IPS-15b (cell line): ENCODE measurements around the gene TM9SF3.

Source experiments
- H3K27me3 ChIP-seq: one replicate; pipeline ENCODE4 v1.6.1; 2013; ENCODE audit warnings: low read length; ENCODE audit not compliant: control insufficient read depth, insufficient read depth
- H3K36me3 ChIP-seq: one replicate; pipeline ENCODE4 v1.6.1; 2013; ENCODE audit warnings: low read length; ENCODE audit not compliant: control insufficient read depth, insufficient read depth
- H3K4me1 ChIP-seq: one replicate; pipeline ENCODE4 v1.6.1; 2013; ENCODE audit warnings: mild to moderate bottlenecking, low read length; ENCODE audit not compliant: control insufficient read depth, insufficient read depth
- H3K4me3 ChIP-seq: one replicate; pipeline ENCODE4 v1.5.1; 2013; ENCODE audit warnings: low read depth, low read length
- H3K9ac ChIP-seq: one replicate; pipeline ENCODE4 v1.6.1; 2013; ENCODE audit warnings: low read depth, mild to moderate bottlenecking, low read length
- H3K9me3 ChIP-seq: one replicate; pipeline ENCODE4 v1.6.1; 2013; ENCODE audit warnings: mild to moderate bottlenecking, low read length; ENCODE audit not compliant: control insufficient read depth, insufficient read depth

The TM9SF3 gene

GRCh38 chr10:96513698-96514561 lies 72.9 kb downstream of the TM9SF3 start, which contains the start of gene TLL2:
Gene TLL2, minus strand, starts transcription at chr10:96513926. Its CDS starts 241 bp downstream, at chr10:96513685.
- Histone ChIP-seq H3K27me3 (peaks cover 45% of the 10 kb centered on the region), H3K4me3 (peak within 1 kb of the TSS; percentile 64), H3K36me3 (no peaks in the 10 kb centered on the region), H3K9me3 (no peaks in the 10 kb centered on the region), H3K4me1 (peaks cover 7% of the 10 kb centered on the region), H3K9ac (no peak within 1 kb of the TSS)

GRCh38 chr10:96513305-96513697 lies 73.5 kb downstream of the TM9SF3 start:
- peak overlapping the region; percentile 64 for H3K4me3 ChIP-seq
- peaks cover 46% of the 10 kb centered on the region for H3K27me3 ChIP-seq
- peaks cover 10% of the 10 kb centered on the region for H3K4me1 ChIP-seq
- H3K9me3 ChIP-seq: no peaks in the 10 kb centered on the region
- H3K9ac ChIP-seq: no peak overlapping the region
- H3K36me3 ChIP-seq: no peaks in the 10 kb centered on the region

DNA sequence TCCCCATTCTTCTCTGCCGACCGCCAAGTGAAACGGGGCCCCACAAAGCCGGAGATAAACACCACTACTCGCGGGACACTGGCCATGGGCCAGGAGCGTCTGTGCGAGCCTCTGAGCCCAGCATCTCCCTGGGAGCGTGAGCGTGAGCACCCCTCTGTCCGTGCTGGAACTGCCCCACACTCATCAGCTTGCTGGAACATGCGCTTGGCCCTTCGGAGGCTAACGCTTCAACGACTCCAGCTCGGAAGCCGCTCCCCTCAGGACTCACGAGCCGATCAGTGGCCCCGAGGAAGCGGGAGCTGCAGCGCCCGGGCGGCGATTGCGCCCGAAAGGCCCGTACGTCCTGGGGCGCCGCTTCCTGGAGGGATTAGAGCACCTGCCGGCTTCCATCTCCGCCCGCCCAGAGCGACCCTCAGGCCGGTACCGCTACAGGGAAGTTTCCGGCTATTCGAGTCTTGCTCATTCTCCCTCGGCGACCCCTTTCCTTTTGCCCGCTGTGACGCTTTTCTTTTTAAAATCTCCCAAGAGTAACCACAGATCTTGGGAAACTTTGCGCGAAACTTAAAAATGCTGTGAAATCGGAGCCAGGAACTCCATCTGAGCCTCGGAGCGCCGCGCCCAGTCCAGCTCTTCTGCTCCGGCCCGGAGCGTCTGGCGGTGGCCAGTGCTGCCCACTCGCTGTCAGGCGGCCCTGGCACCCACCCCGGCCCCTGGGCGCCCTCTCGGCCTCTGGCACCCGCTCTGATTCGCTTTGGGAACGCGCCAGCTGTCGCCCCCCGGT lies 74.1 kb downstream of the TM9SF3 start:
- Histone ChIP-seq H3K4me3 (peak overlapping the region; percentile 64), H3K9ac (no peak overlapping the region), H3K9me3 (no peaks in the 10 kb centered on the region), H3K36me3 (no peaks in the 10 kb centered on the region), H3K27me3 (peaks cover 49% of the 10 kb centered on the region), H3K4me1 (peaks cover 10% of the 10 kb centered on the region)

DNA sequence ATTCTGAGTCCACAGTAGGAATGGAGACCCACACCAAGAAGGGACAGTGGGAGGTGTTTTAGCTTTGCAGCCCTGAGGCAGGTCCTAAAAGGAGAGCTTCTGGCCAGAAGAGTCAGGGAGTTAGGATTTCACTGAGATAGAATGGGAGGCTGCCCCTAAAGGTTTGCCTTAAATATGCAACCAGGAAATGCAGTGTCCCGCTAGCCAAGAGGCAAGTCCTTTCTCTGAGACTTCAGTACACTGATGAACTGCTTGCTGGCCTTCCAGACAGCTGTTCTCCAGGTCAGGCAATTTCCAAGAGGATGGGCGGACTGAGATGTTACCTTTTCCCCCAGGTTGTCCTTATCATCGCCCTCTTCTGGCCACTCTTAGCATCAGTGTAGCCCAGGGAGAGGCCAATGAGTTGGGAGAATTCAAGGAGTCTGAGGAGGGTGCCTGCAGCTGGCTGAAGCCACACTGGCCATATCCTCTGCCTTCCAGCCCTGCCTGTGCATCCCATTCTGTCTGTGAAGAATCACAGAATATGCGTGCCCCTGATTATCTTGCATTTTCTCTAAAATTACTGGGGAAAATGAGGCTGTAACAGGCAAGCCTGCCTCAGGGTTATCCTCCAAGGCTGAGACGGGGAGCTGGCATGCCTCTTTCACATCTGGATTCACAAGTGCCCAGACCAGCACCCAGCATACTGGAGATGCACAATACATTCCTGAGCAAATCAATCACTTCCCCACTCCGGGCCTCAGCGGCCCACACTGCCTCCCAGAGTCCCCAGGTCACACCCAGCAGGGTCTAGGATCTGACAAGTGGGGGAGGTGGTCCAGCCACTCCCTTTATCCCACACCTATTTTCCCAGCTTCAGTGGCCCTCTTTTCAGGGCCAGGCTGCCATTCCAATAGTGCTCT lies 75.5 kb downstream of the TM9SF3 start:
- H3K36me3 ChIP-seq: no peaks in the 10 kb centered on the region
- peaks cover 10% of the 10 kb centered on the region for H3K4me1 ChIP-seq
- H3K9me3 ChIP-seq: no peaks in the 10 kb centered on the region
- no peak overlapping the region for H3K9ac ChIP-seq
- peak overlapping the region; percentile 64 for H3K4me3 ChIP-seq
- peaks cover 44% of the 10 kb centered on the region for H3K27me3 ChIP-seq

- Histone ChIP-seq H3K36me3 (no peaks in the 10 kb centered on the region), H3K9me3 (no peaks in the 10 kb centered on the region), H3K9ac (no peak overlapping the region), H3K4me1 (peaks cover 10% of the 10 kb centered on the region), H3K27me3 (peaks cover 25% of the 10 kb centered on the region), H3K4me3 (no peak overlapping the region)
Observed at GRCh38 chr10:96509017-96509641, 77.7 kb downstream of the TM9SF3 start.

GRCh38 chr10:96507044-96507443 lies 79.8 kb downstream of the TM9SF3 start:
- Histone ChIP-seq H3K36me3 (no peaks in the 10 kb centered on the region), H3K9ac (no peak overlapping the region), H3K4me3 (no peak overlapping the region), H3K4me1 (peaks cover 9% of the 10 kb centered on the region), H3K27me3 (peaks cover 19% of the 10 kb centered on the region), H3K9me3 (no peaks in the 10 kb centered on the region)

DNA sequence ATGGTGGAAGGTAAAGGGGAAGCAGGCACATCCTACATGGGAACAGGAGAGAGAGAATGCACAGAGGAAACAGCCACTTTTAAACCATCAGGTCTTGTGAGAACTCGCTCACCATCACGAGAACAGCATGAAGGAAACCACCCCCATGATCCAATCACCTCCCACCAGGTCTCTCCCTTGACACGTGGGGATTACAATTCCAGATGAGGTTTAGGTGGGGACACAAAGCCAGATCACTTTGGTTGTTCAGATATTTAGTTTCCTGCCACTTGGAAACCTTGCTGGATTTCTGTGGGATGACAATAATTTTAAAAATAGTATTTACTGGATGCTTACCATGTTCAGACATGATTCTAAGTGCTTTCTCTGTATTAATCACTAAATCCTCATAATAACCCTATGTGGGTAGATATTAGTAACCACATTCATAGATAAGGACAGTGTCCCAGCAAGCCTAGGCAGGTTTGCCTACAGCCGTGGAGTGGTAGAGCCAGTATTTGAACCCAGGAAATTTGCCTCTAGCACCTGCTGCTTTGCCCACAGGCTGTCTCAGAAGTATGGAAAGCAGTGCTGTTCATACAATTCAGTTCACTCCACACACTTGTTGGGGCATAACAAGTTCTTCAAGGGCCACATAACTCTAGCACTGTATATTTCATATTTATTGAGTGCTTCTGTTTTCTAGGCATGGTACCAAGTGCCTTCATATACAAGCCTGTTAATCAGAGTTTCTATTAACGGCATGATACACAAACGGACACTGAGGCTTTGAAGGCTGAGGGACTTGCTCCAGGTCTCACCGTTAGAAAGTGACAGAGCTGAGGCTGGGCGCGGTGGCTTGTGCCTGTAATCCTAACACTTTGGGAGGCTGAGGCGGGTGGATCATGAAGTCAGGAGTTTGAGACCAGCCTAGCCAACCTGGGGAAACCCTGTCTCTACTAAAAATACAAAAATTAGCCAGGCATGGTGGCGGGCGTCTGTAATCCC lies 81.4 kb downstream of the TM9SF3 start:
- no peak overlapping the region for H3K9ac ChIP-seq
- H3K4me1 ChIP-seq: peaks cover 3% of the 10 kb centered on the region
- peaks cover 7% of the 10 kb centered on the region for H3K27me3 ChIP-seq
- no peaks in the 10 kb centered on the region for H3K9me3 ChIP-seq
- H3K36me3 ChIP-seq: no peaks in the 10 kb centered on the region
- no peak overlapping the region for H3K4me3 ChIP-seq

GRCh38 chr10:96502561-96503282 lies 84.1 kb downstream of the TM9SF3 start:
- no peaks in the 10 kb centered on the region for H3K36me3 ChIP-seq
- no peak overlapping the region for H3K9ac ChIP-seq
- no peak overlapping the region for H3K4me3 ChIP-seq
- H3K4me1 ChIP-seq: no peaks in the 10 kb centered on the region
- peaks cover 3% of the 10 kb centered on the region for H3K27me3 ChIP-seq
- H3K9me3 ChIP-seq: no peaks in the 10 kb centered on the region

DNA sequence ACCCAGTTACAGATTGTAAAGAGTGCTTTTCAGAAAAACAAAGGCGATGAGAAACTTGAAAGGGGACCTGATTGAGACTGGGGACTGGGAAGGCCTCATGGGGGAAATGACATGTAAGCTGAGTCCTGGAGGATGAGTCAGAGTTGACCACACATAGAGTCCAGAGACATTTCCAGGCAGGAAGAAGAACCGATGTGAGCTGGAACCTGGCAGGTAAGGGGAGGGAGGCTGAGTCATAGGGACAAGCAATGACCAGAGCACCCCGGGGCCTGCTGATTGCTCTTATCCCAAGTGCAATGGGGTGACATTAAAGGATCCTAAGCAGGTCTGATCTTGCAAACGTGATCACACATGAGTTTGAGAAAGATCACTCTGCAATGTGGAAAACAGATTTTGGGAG lies 84.8 kb downstream of the TM9SF3 start:
- H3K27me3 ChIP-seq: peaks cover 3% of the 10 kb centered on the region
- H3K9me3 ChIP-seq: no peaks in the 10 kb centered on the region
- H3K9ac ChIP-seq: no peak overlapping the region
- no peaks in the 10 kb centered on the region for H3K4me1 ChIP-seq
- no peak overlapping the region for H3K4me3 ChIP-seq
- no peaks in the 10 kb centered on the region for H3K36me3 ChIP-seq

GRCh38 chr10:96500519-96500918 lies 86.3 kb downstream of the TM9SF3 start:
- Histone ChIP-seq H3K9me3 (no peaks in the 10 kb centered on the region), H3K27me3 (peaks cover 3% of the 10 kb centered on the region), H3K4me1 (no peaks in the 10 kb centered on the region), H3K9ac (no peak overlapping the region), H3K36me3 (no peaks in the 10 kb centered on the region), H3K4me3 (no peak overlapping the region)
